HEK293 (cell line): ENCODE data around the gene KCNC4.
A peak's percentile ranks its signal among the peaks of the same experiment; 100 is the strongest.

Experiments used
- CTCF ChIA-PET: fragments of 350-600 bp; formaldehyde crosslinking; extraction: SDS; loops from one replicate; lab custom pipeline; 2021; ENCODE audit warnings: antibody characterized with exemption; lab: Yijun Ruan, JAX
- POLR2A ChIA-PET: fragments of 300-600 bp; formaldehyde crosslinking; extraction: SDS; loops from one replicate; lab custom pipeline; 2020; ENCODE audit warnings: antibody characterized with exemption, inconsistent platforms; lab: Yijun Ruan, JAX
- H3K27ac ChIP-seq: fragments of 200-500 bp; sonication (Bioruptor generic); 2 replicates; pipeline ENCODE4 v1.5.1; 2014; ENCODE audit warnings: low read depth, low read length, control low read depth, inconsistent platforms; ENCODE audit errors: extremely low read depth
- H3K36me3 ChIP-seq, 2 experiments: fragments of 200-500 bp in 1 of 2; sonication (Bioruptor generic) in 1 of 2; 1 replicate in 1 of 2; 2 replicates in 1 of 2; pipeline ENCODE4 v1.5.1; 2014 to 2017; ENCODE audit warnings: inconsistent platforms in 2 of 2, low read length in 2 of 2; ENCODE audit not compliant: control insufficient read depth in 2 of 2, insufficient read depth in 1 of 2
- H3K4me1 ChIP-seq: fragments of 200-500 bp; sonication (Bioruptor generic); 2 replicates; pipeline ENCODE4 v1.5.1; 2014; ENCODE audit warnings: mild to moderate bottlenecking, low read length, inconsistent platforms; ENCODE audit not compliant: control insufficient read depth, insufficient read depth
- H3K4me3 ChIP-seq: 2 replicates; pipeline ENCODE4 v1.5.1; 2011; ENCODE audit warnings: low read depth, mild to moderate bottlenecking, control low read depth, low read length, moderate library complexity
- H3K9me3 ChIP-seq: fragments of 200-500 bp; sonication (Bioruptor generic); 2 replicates; pipeline ENCODE4 v1.5.1; 2014; ENCODE audit warnings: low read depth, low read length, inconsistent platforms; ENCODE audit not compliant: control insufficient read depth, insufficient read depth
- OSR2 ChIP-seq: fragments of 450-650 bp; formaldehyde crosslinking; IDR thresholded peaks from 2 replicates; pipeline ENCODE4 v1.5.1; 2016; ENCODE audit warnings: missing biosample characterization, missing genetic modification characterization
- REPIN1 ChIP-seq: fragments of 450-650 bp; formaldehyde crosslinking; IDR thresholded peaks from 2 replicates; pipeline ENCODE4 v1.5.1; 2017; ENCODE audit warnings: missing biosample characterization, missing genetic modification characterization, low read depth
- TCF7L2 ChIP-seq: IDR thresholded peaks from 2 replicates; pipeline ENCODE4 v1.6.1; 2011; ENCODE audit warnings: low read depth, mild to moderate bottlenecking, inconsistent platforms, low read length, moderate library complexity, borderline replicate concordance
- WT1 ChIP-seq: fragments of 450-650 bp; formaldehyde crosslinking; IDR thresholded peaks from 2 replicates; pipeline ENCODE4 v1.5.1; 2016; ENCODE audit warnings: missing biosample characterization, missing genetic modification characterization
- YY2 ChIP-seq: fragments of 450-650 bp; formaldehyde crosslinking; IDR thresholded peaks from 2 replicates; pipeline ENCODE4 v1.5.1; 2016; ENCODE audit warnings: missing biosample characterization, missing genetic modification characterization
- ZBTB10 ChIP-seq: fragments of 450-650 bp; formaldehyde crosslinking; IDR thresholded peaks from 2 replicates; pipeline ENCODE4 v1.5.1; 2016; ENCODE audit warnings: missing biosample characterization, missing genetic modification characterization
- ZBTB8A ChIP-seq: fragments of 450-650 bp; formaldehyde crosslinking; IDR thresholded peaks from 2 replicates; pipeline ENCODE4 v1.5.1; 2016; ENCODE audit warnings: missing biosample characterization, missing genetic modification characterization
- ZFP69B ChIP-seq: fragments of 450-650 bp; formaldehyde crosslinking; IDR thresholded peaks from 2 replicates; pipeline ENCODE4 v1.5.1; 2016; ENCODE audit warnings: missing biosample characterization, missing genetic modification characterization
- ZNF114 ChIP-seq: fragments of 450-650 bp; formaldehyde crosslinking; IDR thresholded peaks from 2 replicates; pipeline ENCODE4 v1.5.0; 2017; ENCODE audit warnings: missing biosample characterization, missing genetic modification characterization
- ZNF146 ChIP-seq: fragments of 450-650 bp; formaldehyde crosslinking; IDR thresholded peaks from 2 replicates; pipeline ENCODE4 v1.5.1; 2016; ENCODE audit warnings: missing biosample characterization, missing genetic modification characterization
- ZNF16 ChIP-seq: fragments of 450-650 bp; formaldehyde crosslinking; IDR thresholded peaks from 2 replicates; pipeline ENCODE4 v1.5.1; 2016; ENCODE audit warnings: low read depth, missing biosample characterization, missing genetic modification characterization
- ZNF2 ChIP-seq: fragments of 450-650 bp; formaldehyde crosslinking; IDR thresholded peaks from 2 replicates; pipeline ENCODE4 v1.5.1; 2016; ENCODE audit warnings: missing biosample characterization, missing genetic modification characterization
- ZNF221 ChIP-seq: fragments of 450-650 bp; formaldehyde crosslinking; IDR thresholded peaks from 2 replicates; pipeline ENCODE4 v1.5.1; 2017; ENCODE audit warnings: missing biosample characterization, missing genetic modification characterization, borderline replicate concordance
- ZNF366 ChIP-seq: fragments of 450-650 bp; formaldehyde crosslinking; conservative IDR thresholded peaks from 2 replicates; pipeline ENCODE4 v1.5.1; 2016; ENCODE audit warnings: missing biosample characterization, missing genetic modification characterization
- ZNF404 ChIP-seq: fragments of 450-650 bp; formaldehyde crosslinking; IDR thresholded peaks from 2 replicates; pipeline ENCODE4 v1.5.1; 2017; ENCODE audit warnings: missing biosample characterization, missing genetic modification characterization
- ZNF48 ChIP-seq: fragments of 450-650 bp; formaldehyde crosslinking; IDR thresholded peaks from 2 replicates; pipeline ENCODE4 v1.5.1; 2016; ENCODE audit warnings: missing biosample characterization, missing genetic modification characterization
- ZNF501 ChIP-seq: fragments of 450-650 bp; formaldehyde crosslinking; IDR thresholded peaks from 2 replicates; pipeline ENCODE4 v1.5.1; 2016; ENCODE audit warnings: missing biosample characterization, missing genetic modification characterization
- ZNF600 ChIP-seq: fragments of 450-650 bp; formaldehyde crosslinking; IDR thresholded peaks from 2 replicates; pipeline ENCODE4 v1.5.1; 2016; ENCODE audit warnings: missing biosample characterization, missing genetic modification characterization
- ZNF654 ChIP-seq: fragments of 450-650 bp; formaldehyde crosslinking; IDR thresholded peaks from 2 replicates; pipeline ENCODE4 v1.5.1; 2016; ENCODE audit warnings: low read depth, missing biosample characterization, missing genetic modification characterization
- ZNF677 ChIP-seq: fragments of 450-650 bp; IDR thresholded peaks from 2 replicates; pipeline ENCODE4 v1.5.0; 2018; ENCODE audit warnings: missing biosample characterization, mild to moderate bottlenecking, missing genetic modification characterization, moderate library complexity
- ZNF701 ChIP-seq: fragments of 450-650 bp; formaldehyde crosslinking; IDR thresholded peaks from 2 replicates; pipeline ENCODE4 v1.5.1; 2016; ENCODE audit warnings: missing biosample characterization, missing genetic modification characterization
- ZNF704 ChIP-seq: fragments of 450-650 bp; formaldehyde crosslinking; IDR thresholded peaks from 2 replicates; pipeline ENCODE4 v1.5.1; 2016; ENCODE audit warnings: missing biosample characterization, missing genetic modification characterization
- ZNF747 ChIP-seq: fragments of 450-650 bp; formaldehyde crosslinking; IDR thresholded peaks from 2 replicates; pipeline ENCODE4 v1.5.1; 2016; ENCODE audit warnings: missing biosample characterization, missing genetic modification characterization
- ZNF776 ChIP-seq: fragments of 450-650 bp; formaldehyde crosslinking; IDR thresholded peaks from 2 replicates; pipeline ENCODE4 v1.5.0; 2017; ENCODE audit warnings: missing biosample characterization, missing genetic modification characterization, borderline replicate concordance
- ZNF830 ChIP-seq: fragments of 450-650 bp; IDR thresholded peaks from 2 replicates; pipeline ENCODE4 v1.5.0; 2018; ENCODE audit warnings: missing biosample characterization, missing genetic modification characterization, low read depth, mild to moderate bottlenecking, moderate library complexity
- TF ChIP-seq, protein P1 (sequence below): fragments of 450-650 bp; formaldehyde crosslinking; IDR thresholded peaks from 2 replicates; pipeline ENCODE4 v1.5.0; 2017; ENCODE audit warnings: missing biosample characterization, missing genetic modification characterization, borderline replicate concordance
- TF ChIP-seq, protein P2 (sequence below): fragments of 450-650 bp; formaldehyde crosslinking; IDR thresholded peaks from 2 replicates; pipeline ENCODE4 v1.5.1; 2017; ENCODE audit warnings: missing biosample characterization, missing genetic modification characterization

KCNC4 gene

DNA sequence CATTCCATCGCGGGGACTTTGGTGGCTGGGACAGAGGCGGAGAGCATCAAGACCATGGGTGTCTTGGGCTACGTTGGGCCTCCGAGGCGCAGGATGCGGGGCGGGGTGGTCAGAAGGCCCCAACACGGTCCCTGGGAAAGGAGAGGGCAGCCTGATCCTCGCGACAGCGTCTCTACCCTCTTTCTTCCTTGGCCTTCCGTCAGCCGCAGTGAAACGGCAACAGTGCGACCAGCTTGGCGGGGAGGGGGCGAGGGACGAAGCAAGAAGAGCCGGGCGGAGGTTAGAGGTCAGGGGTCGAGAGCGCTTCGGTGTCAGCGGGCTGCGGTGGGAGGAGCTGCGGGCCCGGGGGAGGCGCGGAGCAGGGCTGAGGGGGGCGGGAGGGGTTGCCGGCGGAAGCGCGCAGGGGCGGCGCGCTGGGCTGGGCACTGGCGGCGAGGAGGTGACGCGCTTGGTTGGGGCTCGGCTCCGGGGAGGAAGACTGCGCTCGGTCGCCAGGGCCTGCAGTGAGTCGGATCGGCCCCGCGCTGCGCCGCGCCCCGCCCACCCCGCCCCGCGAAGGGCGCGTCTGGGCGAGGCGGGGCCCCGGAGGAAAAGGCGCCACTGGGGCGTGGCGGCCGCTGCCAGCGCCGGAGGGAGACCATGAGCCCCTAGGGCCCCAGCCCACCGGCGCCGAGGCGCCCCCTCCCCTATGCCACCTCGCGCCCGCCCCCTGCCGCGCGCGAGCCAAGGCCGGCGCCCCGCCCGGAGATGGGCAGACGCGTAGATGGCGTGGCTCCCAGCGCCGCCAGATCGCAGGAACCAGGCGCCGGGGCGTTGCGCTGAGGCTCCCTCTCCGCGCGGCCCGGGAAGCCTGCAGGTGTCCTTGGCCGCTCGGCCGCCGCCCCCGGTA is at the start of gene KCNC4:
Gene KCNC4, plus strand, starts transcription at position 600 of the 889 bp plus-strand sequence. CDS start 1,186 bp downstream, outside the sequence.
- ChIA-PET CTCF (interaction anchor here (0.6 to 20.2 kb wide), 13 partner anchors 10 to 287 kb away, joined by 3 to 662 read pairs (median 7); partner anchors contain the start of gene RBM15), POLR2A (interaction anchor here (0.6 to 4.2 kb wide), 3 partner anchors 102 to 223 kb away, joined by 3 to 26 read pairs (median 4); partner anchors contain the start of gene RBM15)
- Histone ChIP-seq H3K36me3 (no peaks in the 10 kb centered on the region), H3K9me3 (no peaks in the 10 kb centered on the region), H3K27ac (peak within 1 kb of the TSS; percentile 78), H3K4me1 (peaks cover 7% of the 10 kb centered on the region), H3K4me3 (peak within 1 kb of the TSS; percentile 56)
- TF ChIP-seq OSR2 = no peak
- no peak for TF ChIP-seq TCF7L2
- no peak for TF ChIP-seq ZNF654 (tag by site-specific recombination)
- TF ChIP-seq ZNF704 = no peak
- no peak for TF ChIP-seq WT1 (tag by site-specific recombination)
- TF ChIP-seq ZNF221 (tag by site-specific recombination) = no peak
- TF ChIP-seq ZNF600 (tag by site-specific recombination) = peak; percentile 81; the same call in 1 of the 2 replicates
- no peak for TF ChIP-seq ZNF701 (tag by site-specific recombination)
- no peak for TF ChIP-seq ZNF677
- no peak for TF ChIP-seq ZNF48
- TF ChIP-seq, protein P1, sequence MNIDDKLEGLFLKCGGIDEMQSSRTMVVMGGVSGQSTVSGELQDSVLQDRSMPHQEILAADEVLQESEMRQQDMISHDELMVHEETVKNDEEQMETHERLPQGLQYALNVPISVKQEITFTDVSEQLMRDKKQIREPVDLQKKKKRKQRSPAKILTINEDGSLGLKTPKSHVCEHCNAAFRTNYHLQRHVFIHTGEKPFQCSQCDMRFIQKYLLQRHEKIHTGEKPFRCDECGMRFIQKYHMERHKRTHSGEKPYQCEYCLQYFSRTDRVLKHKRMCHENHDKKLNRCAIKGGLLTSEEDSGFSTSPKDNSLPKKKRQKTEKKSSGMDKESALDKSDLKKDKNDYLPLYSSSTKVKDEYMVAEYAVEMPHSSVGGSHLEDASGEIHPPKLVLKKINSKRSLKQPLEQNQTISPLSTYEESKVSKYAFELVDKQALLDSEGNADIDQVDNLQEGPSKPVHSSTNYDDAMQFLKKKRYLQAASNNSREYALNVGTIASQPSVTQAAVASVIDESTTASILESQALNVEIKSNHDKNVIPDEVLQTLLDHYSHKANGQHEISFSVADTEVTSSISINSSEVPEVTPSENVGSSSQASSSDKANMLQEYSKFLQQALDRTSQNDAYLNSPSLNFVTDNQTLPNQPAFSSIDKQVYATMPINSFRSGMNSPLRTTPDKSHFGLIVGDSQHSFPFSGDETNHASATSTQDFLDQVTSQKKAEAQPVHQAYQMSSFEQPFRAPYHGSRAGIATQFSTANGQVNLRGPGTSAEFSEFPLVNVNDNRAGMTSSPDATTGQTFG (tag by site-specific recombination) = no peak
- TF ChIP-seq YY2 (tag by site-specific recombination) = no peak
- no peak for TF ChIP-seq ZNF830 (tag by site-specific recombination)
- 0 out of 2 replicates have a peak, but pooled peaks have one; percentile 37 for TF ChIP-seq ZNF366 (tag by site-specific recombination)
- TF ChIP-seq ZNF776 (tag by site-specific recombination) = no peak
- TF ChIP-seq ZBTB10 = no peak
- TF ChIP-seq, protein P2, sequence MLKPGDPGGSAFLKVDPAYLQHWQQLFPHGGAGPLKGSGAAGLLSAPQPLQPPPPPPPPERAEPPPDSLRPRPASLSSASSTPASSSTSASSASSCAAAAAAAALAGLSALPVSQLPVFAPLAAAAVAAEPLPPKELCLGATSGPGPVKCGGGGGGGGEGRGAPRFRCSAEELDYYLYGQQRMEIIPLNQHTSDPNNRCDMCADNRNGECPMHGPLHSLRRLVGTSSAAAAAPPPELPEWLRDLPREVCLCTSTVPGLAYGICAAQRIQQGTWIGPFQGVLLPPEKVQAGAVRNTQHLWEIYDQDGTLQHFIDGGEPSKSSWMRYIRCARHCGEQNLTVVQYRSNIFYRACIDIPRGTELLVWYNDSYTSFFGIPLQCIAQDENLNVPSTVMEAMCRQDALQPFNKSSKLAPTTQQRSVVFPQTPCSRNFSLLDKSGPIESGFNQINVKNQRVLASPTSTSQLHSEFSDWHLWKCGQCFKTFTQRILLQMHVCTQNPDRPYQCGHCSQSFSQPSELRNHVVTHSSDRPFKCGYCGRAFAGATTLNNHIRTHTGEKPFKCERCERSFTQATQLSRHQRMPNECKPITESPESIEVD (tag by site-specific recombination) = no peak
- TF ChIP-seq ZNF146 = no peak
- no peak for TF ChIP-seq ZNF114 (tag by site-specific recombination)
- TF ChIP-seq ZNF501 (tag by site-specific recombination) = no peak; the same call in 1 of the 2 replicates
- peak; percentile 89 for TF ChIP-seq ZBTB8A (tag by site-specific recombination)
- TF ChIP-seq ZNF747 (tag by site-specific recombination) = no peak
- no peak for TF ChIP-seq REPIN1 (tag by site-specific recombination)
- no peak; the same call in 1 of the 2 replicates for TF ChIP-seq ZNF2 (tag by site-specific recombination)
- TF ChIP-seq ZNF16 (tag by site-specific recombination) = no peak
- TF ChIP-seq ZFP69B = peak; percentile 45; the same call in 1 of the 2 replicates
- no peak for TF ChIP-seq ZNF404 (tag by site-specific recombination)
